Left ventricle myocardium inferior (tissue), 1 donor: ENCODE data around the gene NFIA. TPM values are rescaled to one million over a fixed set of nuclear protein-coding genes. Genes with fewer than 3 reads are reported as not detected.

ENCODE experiments used
- DNase-seq: peaks from one replicate; pipeline ENCODE4 v3.0.0-alpha.2; 2020
- H3K27ac ChIP-seq: fragments of 200-600 bp; replicated peaks from 2 replicates; pipeline ENCODE4 v1.8.0; 2021
- H3K27me3 ChIP-seq: fragments of 200-600 bp; 2 replicates; pipeline ENCODE4 v1.8.0; 2021; ENCODE audit warnings: low read depth
- H3K36me3 ChIP-seq: fragments of 200-600 bp; 2 replicates; pipeline ENCODE4 v1.8.0; 2021
- H3K4me1 ChIP-seq: fragments of 200-600 bp; 2 replicates; pipeline ENCODE4 v1.8.0; 2021
- H3K4me3 ChIP-seq: fragments of 200-600 bp; 2 replicates; pipeline ENCODE4 v1.8.0; 2021; ENCODE audit warnings: mild to moderate bottlenecking, moderate library complexity
- H3K9me3 ChIP-seq: fragments of 200-600 bp; replicated peaks from 2 replicates; pipeline ENCODE4 v1.8.0; 2021
- CTCF ChIP-seq: fragments of 200-600 bp; IDR thresholded peaks from 2 replicates; pipeline ENCODE4 v1.8.0; 2021; ENCODE audit warnings: antibody characterized with exemption, mild to moderate bottlenecking, borderline replicate concordance
- intact Hi-C: fragments of 100-400 bp; cut with micrococcal nuclease; formaldehyde crosslinking; loops from one replicate; pipeline ENCODE4 v1.11.0; 2022
- total RNA-seq: library from RNA; stranded (reverse); fragmentation: NEBNext Ultra II Directional; extraction: Animal tissue kit (Norgen Biotek cat#: 25700); gene quantifications from one replicate; pipeline ENCODE4 v1.2.1, GENCODE V29; 2021
- donor health status: DM: no; HTN: yes; CAD: no; lungs with severe emphysema.

Gene NFIA
- total RNA-seq, 1 donor from 2014 or later, result 90.2 TPM

DNA sequence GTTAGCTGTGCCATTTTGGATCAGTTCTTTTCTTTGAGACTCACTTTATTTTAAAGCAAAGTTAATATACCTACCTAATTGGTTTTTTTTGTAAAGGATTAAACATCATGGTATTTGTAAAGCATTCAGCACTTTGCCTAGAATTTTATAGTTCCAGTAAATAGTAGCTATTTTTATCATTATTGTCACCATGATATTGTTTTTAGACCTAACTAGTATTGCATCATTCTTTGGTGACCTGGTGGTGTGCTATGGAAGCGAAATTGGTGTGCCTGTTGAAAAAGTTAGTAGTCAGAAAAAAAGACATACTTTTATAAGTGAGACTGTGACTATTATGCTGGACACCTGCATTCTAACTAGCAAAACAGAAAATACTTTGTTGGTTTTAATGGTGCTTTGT is 81.0 kb downstream of the NFIA start:
- Histone ChIP-seq H3K4me1 (peaks cover 63% of the 10 kb centered on the region), H3K27me3 (no peaks in the 10 kb centered on the region), H3K27ac (peak overlapping the region; percentile 23), H3K36me3 (no peaks in the 10 kb centered on the region), H3K4me3 (no peak overlapping the region), H3K9me3 (no peaks in the 10 kb centered on the region)
- no peak for TF ChIP-seq CTCF
- no peak for DNase-seq
- intact Hi-C loops, result no loop called here

DNA sequence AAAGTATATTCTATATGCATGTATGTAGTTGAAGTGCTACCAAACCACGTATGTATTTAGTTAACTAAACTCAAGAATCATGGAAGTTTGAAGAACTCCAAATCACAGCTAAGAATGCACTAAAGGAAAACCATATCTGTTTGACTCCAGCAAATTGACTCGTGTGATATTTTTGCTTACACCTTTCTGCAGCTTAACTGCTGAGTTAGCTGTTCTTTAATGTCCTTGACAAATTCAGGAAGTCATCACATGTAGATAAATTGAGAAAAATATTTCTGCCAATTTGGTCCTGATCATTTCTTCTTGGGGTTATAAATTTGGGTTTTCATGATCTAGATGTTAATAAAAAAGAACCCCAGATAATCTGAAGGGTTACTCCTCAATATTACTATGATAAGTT is 83.0 kb downstream of the NFIA start:
- Histone ChIP-seq H3K9me3 (no peaks in the 10 kb centered on the region), H3K36me3 (no peaks in the 10 kb centered on the region), H3K4me1 (peaks cover 63% of the 10 kb centered on the region), H3K27ac (no peak overlapping the region), H3K27me3 (no peaks in the 10 kb centered on the region), H3K4me3 (no peak overlapping the region)
- TF ChIP-seq CTCF, result no peak
- no peak for DNase-seq
- intact Hi-C loops, result no loop called here

GRCh38 chr1:61167309-61167708 is 84.9 kb downstream of the NFIA start:
- intact Hi-C loops, result no loop called here
- H3K27ac ChIP-seq, result no peak overlapping the region
- no peak for TF ChIP-seq CTCF

DNA sequence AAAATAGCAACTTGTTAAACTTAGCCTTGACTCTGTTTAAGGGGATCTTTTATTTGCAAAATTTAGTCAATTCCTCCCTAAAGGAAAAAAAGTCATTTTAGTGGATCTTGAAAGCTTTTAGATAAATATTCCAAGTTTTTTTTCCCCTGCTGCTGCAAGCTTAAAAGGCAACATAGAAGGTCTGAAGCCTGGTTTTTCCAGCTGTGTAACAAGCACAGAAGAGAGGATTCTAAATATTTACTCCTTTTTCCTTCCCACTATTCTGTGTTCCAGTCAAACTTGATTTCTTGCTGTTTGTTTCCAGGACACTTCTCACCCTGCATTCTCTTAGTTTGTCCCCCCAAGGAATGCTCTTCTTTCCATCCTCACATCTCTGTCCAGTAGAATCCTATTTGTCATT is 86.7 kb downstream of the NFIA start:
- Histone ChIP-seq H3K4me3 (no peak overlapping the region), H3K36me3 (no peaks in the 10 kb centered on the region), H3K27ac (peak overlapping the region; percentile 34), H3K4me1 (peaks cover 75% of the 10 kb centered on the region), H3K9me3 (no peaks in the 10 kb centered on the region), H3K27me3 (no peaks in the 10 kb centered on the region)
- DNase-seq, result no peak
- intact Hi-C loops, result no loop called here
- TF ChIP-seq CTCF, result no peak

More at GRCh38 chr1:61167309-61167708, 84.9 kb downstream of the NFIA start:
- Histone ChIP-seq H3K36me3 (no peaks in the 10 kb centered on the region), H3K27me3 (no peaks in the 10 kb centered on the region), H3K4me3 (no peak overlapping the region), H3K9me3 (no peaks in the 10 kb centered on the region), H3K4me1 (peaks cover 75% of the 10 kb centered on the region)
- no peak for DNase-seq

DNA sequence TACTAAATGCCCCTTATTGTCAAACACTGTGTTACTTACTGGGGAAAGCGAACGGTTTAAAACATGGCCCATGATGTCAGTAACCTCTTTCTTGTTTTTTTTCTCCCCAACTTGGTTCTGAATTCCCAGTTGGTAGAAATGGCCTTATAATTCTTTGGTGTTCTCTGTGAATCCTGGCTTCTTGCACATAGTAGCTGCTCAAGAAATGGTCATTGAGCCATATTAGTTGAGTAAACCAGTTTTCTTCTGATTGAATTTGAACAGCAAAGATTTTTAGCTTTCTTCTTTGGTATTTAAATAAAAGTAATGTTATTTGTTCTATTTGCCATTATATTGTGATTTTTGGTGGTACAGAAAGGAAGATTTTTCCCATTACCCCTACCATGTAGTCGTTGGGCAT is 87.3 kb downstream of the NFIA start:
- Histone ChIP-seq H3K4me1 (peaks cover 78% of the 10 kb centered on the region), H3K36me3 (no peaks in the 10 kb centered on the region), H3K27me3 (no peaks in the 10 kb centered on the region), H3K9me3 (no peaks in the 10 kb centered on the region), H3K27ac (peak overlapping the region; percentile 68), H3K4me3 (no peak overlapping the region)
- no peak for TF ChIP-seq CTCF
- DNase-seq, result no peak
- intact Hi-C loops, result no loop called here
